Stomach smooth muscle (tissue), 2 donors: ENCODE data around the gene NIP7.

ENCODE experiments used
- H3K27ac ChIP-seq: one replicate; pipeline ENCODE4 v1.7.0; 2013; ENCODE audit warnings: mild to moderate bottlenecking, low read length, inconsistent platforms
- H3K27me3 ChIP-seq, 2 donors: one replicate each; pipeline ENCODE4 v1.7.0; 2013; ENCODE audit warnings: low read length in 2 of 2; ENCODE audit not compliant: insufficient read depth in 2 of 2, control insufficient read depth in 1 of 2
- H3K36me3 ChIP-seq, 2 donors: one replicate each; pipeline ENCODE4 v1.7.0; 2013; ENCODE audit warnings: low read length in 2 of 2; ENCODE audit not compliant: control insufficient read depth in 2 of 2, insufficient read depth in 2 of 2
- H3K4me1 ChIP-seq: one replicate; pipeline ENCODE4 v1.7.0; 2013; ENCODE audit warnings: low read length; ENCODE audit not compliant: control insufficient read depth, insufficient read depth
- H3K4me3 ChIP-seq, 2 donors: one replicate each; pipeline ENCODE4 v1.7.0; 2013; ENCODE audit warnings: low read length in 2 of 2
- H3K9ac ChIP-seq, 2 donors: one replicate each; pipeline ENCODE4 v1.7.0; 2013; ENCODE audit warnings: low read length in 2 of 2, mild to moderate bottlenecking in 1 of 2
- H3K9me3 ChIP-seq, 2 donors: one replicate each; pipeline ENCODE4 v1.7.0; 2013; ENCODE audit warnings: low read length in 2 of 2; ENCODE audit not compliant: control insufficient read depth in 2 of 2
- donor health status: healthy.
- donor health status: Pancreatic carcinoma.

Gene NIP7

DNA sequence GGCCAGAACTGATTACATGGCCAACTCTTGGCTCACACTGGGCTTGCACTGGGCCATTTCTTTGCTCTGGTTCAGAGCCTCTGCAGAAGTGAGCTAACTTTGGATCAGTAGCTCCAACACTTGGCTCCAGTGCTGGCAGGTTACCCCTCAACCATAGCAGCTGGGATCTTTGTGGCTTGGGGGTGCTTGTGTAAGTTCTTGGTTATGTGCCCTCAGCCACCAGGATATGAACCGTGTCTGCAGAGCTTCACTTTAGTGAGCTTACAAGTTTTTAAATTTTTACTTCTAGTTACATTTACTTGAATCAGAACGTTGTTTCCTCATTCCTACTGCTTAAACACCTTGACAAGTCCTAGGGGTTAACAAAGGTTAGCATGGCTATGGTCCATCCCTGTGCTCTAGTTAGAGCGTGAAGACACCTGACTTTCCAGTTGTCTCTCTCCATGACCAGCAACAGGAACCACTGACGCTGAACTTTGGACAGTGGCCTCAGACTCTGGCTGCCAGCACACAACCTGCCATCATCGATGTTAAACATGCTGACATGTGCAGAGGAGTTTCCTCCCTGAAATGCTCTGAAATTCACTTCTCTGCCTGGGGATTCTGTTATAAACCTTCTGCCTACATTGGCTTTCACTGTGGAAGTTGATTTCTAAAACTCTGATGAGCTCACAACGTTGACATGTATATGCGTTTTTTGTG lies 13.2 kb upstream of the NIP7 start:
- Histone ChIP-seq H3K36me3 (peaks cover 36 to 47% of the 10 kb centered on the region in 2 donors), H3K27me3 (no peaks in the 10 kb centered on the region), H3K27ac (no peak overlapping the region), H3K9ac (no peak overlapping the region), H3K9me3 (no peaks in the 10 kb centered on the region), H3K4me3 (no peak overlapping the region), H3K4me1 (peaks cover 39% of the 10 kb centered on the region)

DNA sequence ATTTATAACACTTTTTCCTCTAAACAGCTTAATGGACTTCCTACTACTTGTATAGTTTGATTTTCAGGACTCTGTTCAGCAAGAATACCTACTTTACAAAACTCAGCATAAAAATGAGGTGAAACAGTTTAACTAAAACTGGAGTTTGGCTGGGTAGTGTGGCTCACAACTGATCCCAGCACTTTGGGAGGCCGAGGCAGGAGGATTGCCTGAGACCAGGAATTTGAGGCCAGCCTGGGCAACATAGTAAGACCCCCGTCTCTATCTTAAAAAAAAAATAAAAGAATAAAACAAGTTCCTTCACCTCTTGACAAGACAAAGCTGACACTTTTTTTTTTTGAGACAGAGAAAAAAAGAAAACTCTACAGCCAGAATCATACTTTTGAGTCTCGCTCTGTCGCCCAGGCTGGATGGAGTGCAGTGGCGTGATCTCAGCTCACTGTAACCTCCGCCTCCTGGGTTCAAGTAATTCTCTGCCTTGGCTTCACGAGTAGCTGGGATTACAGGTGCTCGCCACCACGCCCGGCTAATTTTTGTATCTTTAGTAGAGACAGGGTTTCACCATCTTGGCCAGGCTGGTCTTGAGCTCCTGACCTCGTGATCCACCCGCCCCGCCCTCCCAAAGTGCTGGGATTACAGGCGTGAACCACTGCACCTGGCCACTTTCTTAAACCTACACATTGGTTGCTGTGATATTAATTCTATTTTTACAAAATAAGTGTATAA lies 11.8 kb upstream of the NIP7 start:
- Histone ChIP-seq H3K4me3 (no peak overlapping the region), H3K36me3 (peaks cover 26 to 44% of the 10 kb centered on the region in 2 donors), H3K9me3 (no peaks in the 10 kb centered on the region), H3K4me1 (peaks cover 39% of the 10 kb centered on the region), H3K9ac (no peak overlapping the region), H3K27me3 (no peaks in the 10 kb centered on the region), H3K27ac (no peak overlapping the region)

DNA sequence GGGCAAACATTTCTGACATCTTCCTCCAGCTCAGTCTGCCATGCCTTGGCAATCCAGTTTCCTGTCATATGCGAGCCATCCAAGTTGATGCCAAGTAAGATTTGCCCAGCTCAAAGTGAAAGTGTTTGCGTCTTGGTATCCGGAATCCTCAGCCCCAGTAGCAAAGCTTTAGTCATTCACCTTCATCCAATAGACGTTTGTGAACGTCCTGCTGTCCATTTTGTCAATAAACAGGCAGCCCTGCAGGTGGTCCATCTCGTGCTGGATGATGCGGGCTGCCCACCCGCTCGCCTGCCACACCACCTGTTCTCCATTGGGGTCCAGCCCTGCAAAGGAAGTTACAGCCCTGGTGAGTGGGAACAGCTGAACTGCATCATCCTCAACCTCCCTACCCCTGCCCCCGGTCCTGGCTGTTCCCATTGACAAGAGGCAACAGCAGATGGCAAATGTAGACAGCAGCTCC lies 10.7 kb upstream of the NIP7 start:
- H3K4me1 ChIP-seq = peaks cover 39% of the 10 kb centered on the region
- H3K4me3 ChIP-seq = peak overlapping the region; percentile 71 to 86
- H3K9ac ChIP-seq = peak overlapping the region in 1 of 2 donors; percentile 68
- H3K9me3 ChIP-seq = no peaks in the 10 kb centered on the region
- no peaks in the 10 kb centered on the region for H3K27me3 ChIP-seq
- H3K27ac ChIP-seq = no peak overlapping the region
- H3K36me3 ChIP-seq = peaks cover 26 to 41% of the 10 kb centered on the region in 2 donors

DNA sequence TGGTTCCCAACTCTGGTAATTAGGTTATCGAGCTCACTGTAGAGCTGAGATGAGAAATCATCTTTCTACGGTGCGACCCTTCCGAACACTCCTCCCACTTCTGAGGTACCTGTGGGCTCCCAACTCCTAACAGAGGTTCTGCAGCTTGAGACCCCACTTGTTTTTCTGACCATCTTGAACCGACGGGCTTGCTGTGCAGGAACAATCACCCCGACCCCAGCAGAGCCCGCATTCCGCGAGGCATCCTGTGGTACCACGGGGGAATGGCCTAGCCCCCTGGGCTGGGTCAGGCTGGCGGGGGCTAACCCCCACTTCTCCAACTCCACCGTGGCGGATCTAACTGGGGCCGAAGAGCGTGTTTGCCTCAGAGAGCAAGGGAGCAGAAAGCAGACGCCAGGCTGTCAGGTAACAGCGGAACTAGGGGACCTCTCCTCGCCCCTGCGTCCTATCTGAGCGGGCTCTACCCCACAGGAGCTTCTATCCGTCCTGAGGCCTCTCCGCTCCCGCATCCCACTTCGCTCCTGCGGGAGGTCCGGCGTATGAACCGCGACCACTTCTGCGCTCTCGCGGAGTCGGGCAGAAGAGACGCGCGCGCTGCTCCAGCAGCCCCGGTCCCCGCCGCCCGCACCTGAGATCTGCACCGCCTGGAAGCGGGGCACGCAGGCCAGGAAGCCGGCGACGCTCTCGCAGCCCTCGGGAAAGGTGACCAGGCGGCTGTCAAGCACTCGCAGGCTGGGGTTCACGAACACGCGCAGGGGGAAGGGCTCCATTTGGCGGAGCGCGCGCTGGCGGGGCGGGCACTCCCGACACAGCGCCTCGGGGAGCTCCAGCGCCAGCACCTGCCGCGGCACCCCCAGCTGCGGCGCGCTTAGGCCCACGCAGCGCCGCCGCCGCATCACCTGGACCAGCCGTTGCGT lies 9.9 kb upstream of the NIP7 start:
- Histone ChIP-seq H3K36me3 (peaks cover 32 to 43% of the 10 kb centered on the region in 2 donors), H3K9me3 (no peaks in the 10 kb centered on the region), H3K4me3 (peak overlapping the region; percentile 71 to 86), H3K9ac (peak overlapping the region; percentile 63 to 68), H3K27me3 (no peaks in the 10 kb centered on the region), H3K27ac (peak overlapping the region; percentile 24), H3K4me1 (peaks cover 43% of the 10 kb centered on the region)

DNA sequence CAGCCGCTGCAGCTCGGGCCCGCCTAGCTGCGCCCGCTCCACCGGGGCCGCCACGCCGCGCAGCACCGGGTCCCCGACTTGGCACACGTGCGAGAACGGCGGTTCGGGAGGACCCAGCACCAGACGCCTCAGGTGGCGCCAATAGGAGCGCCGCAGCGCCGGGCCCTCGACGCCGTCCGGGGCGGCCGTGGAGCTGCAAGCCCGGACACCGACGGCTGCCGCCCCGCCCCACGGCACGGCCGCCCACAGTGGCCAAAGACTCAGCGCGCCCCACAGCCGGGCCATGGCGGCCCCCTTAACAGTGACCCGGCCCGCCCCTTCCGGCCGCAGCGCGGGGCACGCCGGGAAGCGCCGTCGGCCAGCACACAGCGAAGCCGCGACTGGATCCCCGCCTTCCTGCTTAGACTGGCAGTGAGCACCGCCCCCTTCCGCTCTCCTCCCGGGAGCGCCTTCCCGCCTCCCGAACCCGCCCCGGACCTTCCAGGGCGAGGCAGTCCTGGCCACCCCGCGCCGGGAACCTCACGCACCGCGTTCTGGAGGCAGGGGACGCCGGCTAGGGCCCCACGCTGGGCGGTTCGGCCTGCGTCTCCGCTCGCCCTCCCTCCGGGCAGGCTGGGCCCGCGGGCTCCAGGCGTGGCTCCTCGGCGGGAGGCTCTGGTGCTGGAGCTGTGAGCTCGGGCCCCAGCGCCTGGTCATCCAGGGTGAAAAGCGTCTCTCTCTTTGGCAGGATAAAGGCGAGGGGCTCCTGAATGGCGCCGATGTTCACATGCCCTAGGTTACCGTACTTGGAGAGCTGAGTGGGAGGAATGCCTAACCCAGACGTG lies 9.1 kb upstream of the NIP7 start, which contains the start of gene PDF:
Gene PDF (minus strand): TSS at position 303 of the 824 bp plus-strand sequence. CDS start 18 bp downstream, at position 285.
- Histone ChIP-seq H3K27ac (peak within 1 kb of the TSS; percentile 82), H3K36me3 (peaks cover 34 to 45% of the 10 kb centered on the region in 2 donors), H3K27me3 (no peaks in the 10 kb centered on the region), H3K9ac (peak within 1 kb of the TSS; percentile 69 to 84), H3K4me3 (peak within 1 kb of the TSS; percentile 72 to 86), H3K9me3 (no peaks in the 10 kb centered on the region), H3K4me1 (peaks cover 41% of the 10 kb centered on the region)

DNA sequence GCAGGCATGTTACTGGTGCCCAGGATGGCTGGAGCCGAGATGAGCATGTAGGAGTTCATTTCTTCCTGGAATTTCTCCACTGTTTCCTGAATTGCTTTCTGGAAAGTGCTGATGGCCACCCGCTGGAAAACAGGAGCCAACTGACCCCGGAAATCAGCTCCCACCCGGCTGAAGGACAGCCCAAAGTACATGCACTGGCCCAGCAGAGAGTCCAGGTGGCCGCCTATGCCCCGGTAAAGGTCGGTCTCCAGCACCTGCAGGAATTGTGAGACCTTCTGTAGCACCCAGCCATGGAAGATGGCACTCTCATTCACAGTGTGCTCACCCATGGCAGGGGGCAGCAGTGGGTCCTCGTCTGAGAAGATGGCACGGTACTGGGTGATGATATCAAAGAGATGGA lies 4.9 kb upstream of the NIP7 start:
- Histone ChIP-seq H3K27me3 (no peaks in the 10 kb centered on the region), H3K9me3 (no peaks in the 10 kb centered on the region), H3K4me1 (peaks cover 27% of the 10 kb centered on the region), H3K4me3 (no peak overlapping the region), H3K9ac (no peak overlapping the region), H3K36me3 (peaks cover 32 to 38% of the 10 kb centered on the region in 2 donors), H3K27ac (no peak overlapping the region)

DNA sequence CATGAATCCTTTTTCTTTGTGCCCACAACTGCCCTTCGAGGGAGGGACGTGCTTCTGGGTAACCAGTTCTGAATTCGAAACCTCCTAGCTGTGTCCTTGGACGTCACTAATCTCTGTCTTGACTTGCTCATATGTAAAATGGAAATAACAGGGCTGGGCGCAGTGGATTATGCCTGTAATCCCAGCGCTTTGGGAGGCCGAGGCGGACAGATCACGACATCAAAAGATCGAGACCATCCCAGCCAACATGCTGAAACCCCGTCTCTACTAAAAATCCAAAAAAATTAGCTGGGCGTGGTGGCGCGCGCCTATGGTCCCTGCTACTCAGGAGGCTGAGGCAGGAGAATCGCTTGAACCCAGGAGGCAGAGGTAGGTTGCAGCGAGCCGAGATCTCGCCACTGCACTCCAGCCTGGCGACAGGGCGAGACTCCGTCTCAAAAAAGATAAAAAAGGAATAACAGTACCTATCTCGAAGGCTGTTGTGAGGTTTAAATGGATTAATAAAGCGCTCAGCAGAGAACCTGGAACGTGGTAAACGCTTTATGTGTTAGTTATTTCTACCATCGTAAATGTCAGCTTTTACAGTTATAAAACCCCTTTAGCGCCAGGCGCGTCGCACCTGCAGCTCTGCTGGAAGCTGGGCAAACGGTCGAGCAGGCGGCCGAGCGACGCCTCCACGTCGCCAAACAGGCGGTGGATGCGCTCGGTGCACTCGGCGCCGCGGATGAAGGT lies 849 bp upstream of the NIP7 start:
- Histone ChIP-seq H3K27me3 (no peaks in the 10 kb centered on the region), H3K9me3 (no peaks in the 10 kb centered on the region), H3K36me3 (peaks cover 29 to 34% of the 10 kb centered on the region in 2 donors), H3K27ac (peak overlapping the region; percentile 80), H3K9ac (peak overlapping the region; percentile 87 to 96), H3K4me1 (peaks cover 29% of the 10 kb centered on the region), H3K4me3 (peak overlapping the region; percentile 95 to 99)

DNA sequence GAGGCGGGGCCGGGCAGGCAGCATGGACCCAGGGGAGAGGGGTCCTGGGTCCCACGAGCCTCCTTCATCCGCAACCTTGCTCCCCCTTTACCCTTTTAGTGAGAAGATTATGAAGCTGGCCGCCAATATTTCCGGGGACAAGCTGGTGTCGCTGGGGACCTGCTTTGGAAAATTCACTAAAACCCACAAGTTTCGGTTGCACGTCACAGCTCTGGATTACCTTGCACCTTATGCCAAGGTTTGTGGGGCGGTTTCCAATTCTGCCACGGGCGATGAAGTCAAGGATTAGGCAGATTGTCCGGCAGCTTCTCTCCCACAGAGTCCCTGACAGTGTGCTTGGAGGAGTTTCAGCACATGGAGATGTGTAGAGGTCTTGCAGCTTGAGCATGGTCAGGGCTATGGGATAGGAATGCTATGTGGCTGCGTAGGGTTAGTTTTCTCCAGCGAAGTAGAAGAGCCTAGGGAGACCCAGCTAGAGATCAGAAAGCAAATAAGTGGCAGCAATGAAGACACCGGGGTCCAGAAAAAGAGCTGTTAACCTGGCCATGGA lies 598 bp downstream of the NIP7 start:
- Histone ChIP-seq H3K27ac (peak overlapping the region; percentile 80), H3K27me3 (no peaks in the 10 kb centered on the region), H3K4me1 (peaks cover 25% of the 10 kb centered on the region), H3K4me3 (peak overlapping the region; percentile 95 to 99), H3K9me3 (no peaks in the 10 kb centered on the region), H3K9ac (peak overlapping the region; percentile 87 to 96), H3K36me3 (peaks cover 14 to 22% of the 10 kb centered on the region in 2 donors)

DNA sequence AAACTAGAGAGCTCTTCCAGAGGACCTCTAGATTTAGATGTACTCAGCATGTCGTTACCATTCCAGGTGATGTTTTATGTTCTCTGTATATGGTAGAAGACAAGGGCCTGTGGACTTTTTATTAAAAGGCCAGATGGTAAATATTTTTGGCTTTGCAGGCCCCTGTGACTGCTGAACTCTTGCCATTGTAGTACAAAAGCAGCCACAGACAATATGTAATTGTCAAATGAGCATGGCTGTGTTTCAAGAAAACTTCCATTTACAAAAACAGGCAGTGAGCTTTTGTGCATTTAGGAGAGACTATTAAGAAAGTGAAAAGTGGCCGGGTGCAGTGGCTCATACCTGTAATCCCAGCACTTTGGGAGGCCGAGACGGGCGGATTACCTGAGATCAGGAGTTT lies 4.6 kb downstream of the NIP7 start:
- H3K4me1 ChIP-seq = peaks cover 12% of the 10 kb centered on the region
- H3K27me3 ChIP-seq = no peaks in the 10 kb centered on the region
- no peak overlapping the region for H3K27ac ChIP-seq
- H3K9me3 ChIP-seq = no peaks in the 10 kb centered on the region
- H3K36me3 ChIP-seq = peaks cover 5 to 14% of the 10 kb centered on the region in 2 donors
- no peak overlapping the region for H3K4me3 ChIP-seq
- no peak overlapping the region for H3K9ac ChIP-seq
